ENCODE data around the gene DGUOK. TPM values are rescaled to one million over a fixed set of nuclear protein-coding genes. Genes with fewer than 3 reads are reported as not detected.

DGUOK gene
- total RNA-seq, 4 donors from 2014 or later = 30.5 to 38.9 (median 36.3) TPM

- ATAC-seq (ENCODE audit: low FRiP score) (no peak), DNase-seq (ENCODE audit: low spot score) (no peak)
- TF ChIP-seq CTCF (IDR thresholded peaks at IDR 0.05) = no peak
Measured at GRCh38 chr2:73979686-73980085, 53.0 kb downstream of the DGUOK start.

GRCh38 chr2:73980566-73980965, 53.9 kb downstream of the DGUOK start:
- no peak for TF ChIP-seq CTCF (IDR thresholded peaks at IDR 0.05)
- DNase-seq (ENCODE audit: low spot score) (no peak), ATAC-seq (ENCODE audit: low FRiP score) (no peak)

- peak; percentile 11 for ATAC-seq (ENCODE audit: low FRiP score)
- TF ChIP-seq CTCF (IDR thresholded peaks at IDR 0.05) = no peak
- no peak for DNase-seq (ENCODE audit: low spot score)
Measured at GRCh38 chr2:73981081-73982001, 54.7 kb downstream of the DGUOK start.

DNA sequence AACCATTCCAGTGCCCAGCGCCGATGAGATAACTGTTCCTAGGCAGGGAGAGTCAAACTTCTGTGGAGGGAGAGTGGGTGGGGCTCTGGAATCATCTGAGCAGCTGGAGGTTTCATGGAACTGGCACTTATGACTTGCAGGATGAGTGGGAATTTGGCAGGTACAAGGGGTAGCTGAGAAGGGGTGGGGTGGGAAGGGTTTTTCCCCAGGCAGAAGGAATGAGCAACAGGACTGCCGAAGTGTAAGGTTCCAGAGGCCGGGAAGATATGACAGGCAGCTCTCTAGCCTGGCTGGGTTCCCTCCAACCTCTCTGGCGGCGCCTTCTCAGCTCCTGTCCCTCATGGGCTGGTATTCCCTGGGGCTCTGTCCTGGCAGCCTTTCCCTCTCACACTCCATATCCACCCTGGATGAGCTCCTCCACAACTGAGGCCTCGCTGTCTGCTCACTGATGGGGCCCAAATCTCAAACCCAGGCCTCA, 55.5 kb downstream of the DGUOK start:
- ATAC-seq (ENCODE audit: low FRiP score) (peak; percentile 76), DNase-seq (ENCODE audit: low spot score) (no peak)
- TF ChIP-seq CTCF (IDR thresholded peaks at IDR 0.05) = no peak

GRCh38 chr2:73983322-73984202, 56.9 kb downstream of the DGUOK start:
- peak; percentile 31 for ATAC-seq (ENCODE audit: low FRiP score)
- DNase-seq (ENCODE audit: low spot score) = no peak
- no peak for TF ChIP-seq CTCF (IDR thresholded peaks at IDR 0.05)

- DNase-seq (ENCODE audit: low spot score) = no peak
- peak; percentile 10 for ATAC-seq (ENCODE audit: low FRiP score)
- no peak for TF ChIP-seq CTCF (IDR thresholded peaks at IDR 0.05)
Measured at GRCh38 chr2:73984203-73984921, 57.7 kb downstream of the DGUOK start, which contains the start of gene TET3. Gene TET3 (plus strand): TSS chr2:73984910. CDS start chr2:73986404, 1,494 bp downstream.
